HG03103 (cell line): ENCODE data around the gene AICDA.

ENCODE experiments used
- ATAC-seq: cut with Tn5 transposase; IDR thresholded peaks from one replicate; pipeline ENCODE4 v1.9.1; 2021; ENCODE audit warnings: low read depth; ENCODE audit not compliant: unreplicated experiment

Gene AICDA

GRCh38 chr12:8561011-8561410 is 51.6 kb downstream of the AICDA start:
- ATAC-seq, result no peak

GRCh38 chr12:8559676-8560075 is 53.0 kb downstream of the AICDA start:
- no peak for ATAC-seq

- no peak for ATAC-seq
Measured at GRCh38 chr12:8556531-8557097, 56.0 kb downstream of the AICDA start.

GRCh38 chr12:8554451-8555195 is 58.0 kb downstream of the AICDA start:
- no peak for ATAC-seq

GRCh38 chr12:8553088-8553627 is 59.5 kb downstream of the AICDA start:
- ATAC-seq, result no peak
